Measurements from ENCODE around the gene BASP1. TPM values are rescaled to one million over a fixed set of nuclear protein-coding genes. Genes with fewer than 3 reads are reported as not detected.

BASP1 gene
- polyA plus RNA-seq, 1 donor from 2014 or later = 974 TPM

DNA sequence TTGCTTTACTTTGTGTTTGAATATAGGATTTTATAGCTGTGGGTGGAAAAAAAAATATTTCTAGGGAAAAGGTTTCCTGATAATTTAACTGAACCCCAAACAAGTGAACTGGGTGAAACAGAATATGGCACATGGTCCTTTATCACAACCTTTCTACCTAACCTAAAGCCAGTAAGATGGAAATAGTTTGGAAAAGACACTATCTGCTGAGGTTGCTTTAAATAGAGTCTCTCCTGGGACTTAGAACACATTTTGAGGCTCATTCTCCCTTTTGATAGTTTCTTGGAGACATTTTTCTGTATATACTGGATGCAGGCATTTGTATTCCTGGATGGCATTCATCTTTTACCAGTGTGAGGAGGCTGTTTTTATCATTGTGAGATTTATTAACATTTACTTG lies 39.4 kb downstream of the BASP1 start:
- peaks cover 87% of the 10 kb centered on the region for H4K20me1 ChIP-seq (ENCODE audit: insufficient read depth)
- H3K9me2 ChIP-seq (ENCODE audit: insufficient read depth, low read length) = no peaks in the 10 kb centered on the region
- H3K27me3 ChIP-seq (ENCODE audit: insufficient read depth, low read depth, low read length) = no peaks in the 10 kb centered on the region
- no peak overlapping the region for H2AFZ ChIP-seq (ENCODE audit: low read depth, low read length)
- TF ChIP-seq, protein P1, sequence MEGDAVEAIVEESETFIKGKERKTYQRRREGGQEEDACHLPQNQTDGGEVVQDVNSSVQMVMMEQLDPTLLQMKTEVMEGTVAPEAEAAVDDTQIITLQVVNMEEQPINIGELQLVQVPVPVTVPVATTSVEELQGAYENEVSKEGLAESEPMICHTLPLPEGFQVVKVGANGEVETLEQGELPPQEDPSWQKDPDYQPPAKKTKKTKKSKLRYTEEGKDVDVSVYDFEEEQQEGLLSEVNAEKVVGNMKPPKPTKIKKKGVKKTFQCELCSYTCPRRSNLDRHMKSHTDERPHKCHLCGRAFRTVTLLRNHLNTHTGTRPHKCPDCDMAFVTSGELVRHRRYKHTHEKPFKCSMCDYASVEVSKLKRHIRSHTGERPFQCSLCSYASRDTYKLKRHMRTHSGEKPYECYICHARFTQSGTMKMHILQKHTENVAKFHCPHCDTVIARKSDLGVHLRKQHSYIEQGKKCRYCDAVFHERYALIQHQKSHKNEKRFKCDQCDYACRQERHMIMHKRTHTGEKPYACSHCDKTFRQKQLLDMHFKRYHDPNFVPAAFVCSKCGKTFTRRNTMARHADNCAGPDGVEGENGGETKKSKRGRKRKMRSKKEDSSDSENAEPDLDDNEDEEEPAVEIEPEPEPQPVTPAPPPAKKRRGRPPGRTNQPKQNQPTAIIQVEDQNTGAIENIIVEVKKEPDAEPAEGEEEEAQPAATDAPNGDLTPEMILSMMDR (IDR thresholded peaks at IDR 0.05; ENCODE audit: poor library complexity, severe bottlenecking) = no peak
- TF ChIP-seq RAD21 (conservative IDR thresholded peaks at IDR 0.05) = no peak
- H3K9me3 ChIP-seq (ENCODE audit: low read length) = no peaks in the 10 kb centered on the region
- no peak overlapping the region for H3K4me3 ChIP-seq (ENCODE audit: low read length)
- H3K79me2 ChIP-seq (replicated peaks; ENCODE audit: insufficient read depth, low read length) = peaks cover 100% of the 10 kb centered on the region
- no peak overlapping the region for H3K27ac ChIP-seq (ENCODE audit: low read length)
- no peak overlapping the region for H3K9ac ChIP-seq (ENCODE audit: low read length)
- H3K4me2 ChIP-seq (ENCODE audit: low read length) = no peak overlapping the region
- H3K36me3 ChIP-seq (ENCODE audit: insufficient read depth, low read length) = peaks cover 27% of the 10 kb centered on the region
- H3F3A ChIP-seq (ENCODE audit: insufficient read depth, low read length, poor library complexity, severe bottlenecking) = peaks cover 5% of the 10 kb centered on the region

DNA sequence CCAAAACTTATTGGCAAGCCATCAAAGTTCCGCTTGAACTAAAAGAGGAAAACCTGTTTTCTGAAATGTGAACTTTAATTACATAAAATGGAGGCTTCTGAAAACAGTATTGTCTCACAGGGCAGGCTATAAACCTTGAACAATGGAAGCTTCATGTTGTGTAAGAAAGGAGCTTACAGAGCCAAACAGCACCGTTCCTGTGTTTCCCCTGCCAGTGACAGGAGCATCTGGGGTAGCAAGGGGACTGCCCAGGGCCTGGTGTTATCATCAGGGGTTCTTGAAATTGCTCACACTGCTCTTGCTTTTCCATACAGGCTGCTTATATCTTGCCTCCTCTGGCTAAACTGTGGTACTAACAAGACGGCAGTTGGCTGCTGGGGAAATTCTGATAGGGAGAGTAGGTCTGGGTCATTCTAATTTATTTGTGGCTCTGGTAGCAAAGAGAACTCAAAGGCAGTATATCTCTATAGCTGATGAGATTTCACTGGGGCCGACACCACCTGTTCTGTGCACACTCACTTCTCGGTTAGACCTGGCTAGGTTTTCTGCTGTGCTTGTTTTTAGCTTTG lies 40.4 kb downstream of the BASP1 start:
- Histone ChIP-seq H3K4me3 (ENCODE audit: low read length) (no peak overlapping the region), H3K9me2 (ENCODE audit: insufficient read depth, low read length) (no peaks in the 10 kb centered on the region), H4K20me1 (ENCODE audit: insufficient read depth) (peaks cover 90% of the 10 kb centered on the region), H3K4me2 (ENCODE audit: low read length) (no peak overlapping the region), H3K9ac (ENCODE audit: low read length) (no peak overlapping the region), H3K27me3 (ENCODE audit: insufficient read depth, low read depth, low read length) (no peaks in the 10 kb centered on the region), H3K9me3 (ENCODE audit: low read length) (no peaks in the 10 kb centered on the region), H3K36me3 (ENCODE audit: insufficient read depth, low read length) (peaks cover 28% of the 10 kb centered on the region), H3K27ac (ENCODE audit: low read length) (no peak overlapping the region), H3K79me2 (replicated peaks; ENCODE audit: insufficient read depth, low read length) (peaks cover 99% of the 10 kb centered on the region), H2AFZ (ENCODE audit: low read depth, low read length) (no peak overlapping the region), H3F3A (ENCODE audit: insufficient read depth, low read length, poor library complexity, severe bottlenecking) (peaks cover 5% of the 10 kb centered on the region)
- TF ChIP-seq, protein P1 (IDR thresholded peaks at IDR 0.05; ENCODE audit: poor library complexity, severe bottlenecking) = no peak
- no peak for TF ChIP-seq SMC3 (conservative IDR thresholded peaks at IDR 0.05; ENCODE audit: poor library complexity)
- TF ChIP-seq MXI1 (conservative IDR thresholded peaks at IDR 0.05; ENCODE audit: poor library complexity, severe bottlenecking) = no peak
- no peak for TF ChIP-seq EZH2 (IDR thresholded peaks at IDR 0.05; ENCODE audit: borderline replicate concordance, insufficient read depth, low read length, poor library complexity, severe bottlenecking)
- no peak for TF ChIP-seq POLR2AphosphoS5 (IDR thresholded peaks at IDR 0.05)
- TF ChIP-seq, protein P2, sequence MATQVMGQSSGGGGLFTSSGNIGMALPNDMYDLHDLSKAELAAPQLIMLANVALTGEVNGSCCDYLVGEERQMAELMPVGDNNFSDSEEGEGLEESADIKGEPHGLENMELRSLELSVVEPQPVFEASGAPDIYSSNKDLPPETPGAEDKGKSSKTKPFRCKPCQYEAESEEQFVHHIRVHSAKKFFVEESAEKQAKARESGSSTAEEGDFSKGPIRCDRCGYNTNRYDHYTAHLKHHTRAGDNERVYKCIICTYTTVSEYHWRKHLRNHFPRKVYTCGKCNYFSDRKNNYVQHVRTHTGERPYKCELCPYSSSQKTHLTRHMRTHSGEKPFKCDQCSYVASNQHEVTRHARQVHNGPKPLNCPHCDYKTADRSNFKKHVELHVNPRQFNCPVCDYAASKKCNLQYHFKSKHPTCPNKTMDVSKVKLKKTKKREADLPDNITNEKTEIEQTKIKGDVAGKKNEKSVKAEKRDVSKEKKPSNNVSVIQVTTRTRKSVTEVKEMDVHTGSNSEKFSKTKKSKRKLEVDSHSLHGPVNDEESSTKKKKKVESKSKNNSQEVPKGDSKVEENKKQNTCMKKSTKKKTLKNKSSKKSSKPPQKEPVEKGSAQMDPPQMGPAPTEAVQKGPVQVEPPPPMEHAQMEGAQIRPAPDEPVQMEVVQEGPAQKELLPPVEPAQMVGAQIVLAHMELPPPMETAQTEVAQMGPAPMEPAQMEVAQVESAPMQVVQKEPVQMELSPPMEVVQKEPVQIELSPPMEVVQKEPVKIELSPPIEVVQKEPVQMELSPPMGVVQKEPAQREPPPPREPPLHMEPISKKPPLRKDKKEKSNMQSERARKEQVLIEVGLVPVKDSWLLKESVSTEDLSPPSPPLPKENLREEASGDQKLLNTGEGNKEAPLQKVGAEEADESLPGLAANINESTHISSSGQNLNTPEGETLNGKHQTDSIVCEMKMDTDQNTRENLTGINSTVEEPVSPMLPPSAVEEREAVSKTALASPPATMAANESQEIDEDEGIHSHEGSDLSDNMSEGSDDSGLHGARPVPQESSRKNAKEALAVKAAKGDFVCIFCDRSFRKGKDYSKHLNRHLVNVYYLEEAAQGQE (IDR thresholded peaks at IDR 0.05; ENCODE audit: borderline replicate concordance) = no peak
- TF ChIP-seq TAF1 (IDR thresholded peaks at IDR 0.05; ENCODE audit: low read depth) = no peak
- no peak for TF ChIP-seq RAD21 (conservative IDR thresholded peaks at IDR 0.05)
- TF ChIP-seq EP300 (conservative IDR thresholded peaks at IDR 0.05; ENCODE audit: poor library complexity, severe bottlenecking) = no peak

All from neural cell (in vitro differentiated cells).